Measurements from ENCODE around the gene MACF1. TPM values are rescaled to one million over a fixed set of nuclear protein-coding genes. Genes with fewer than 3 reads are reported as not detected.

The MACF1 gene
- total RNA-seq, 1 donor from 2014 or later: 226 TPM

- Histone ChIP-seq H3K27me3 (ENCODE audit: control insufficient read depth in 3 of 3, insufficient read depth in 3 of 3, low read length in 3 of 3) (no peaks in the 10 kb centered on the region), H3K27ac (ENCODE audit: low read depth, low read length) (peak overlapping the region; percentile 14), H3K4me3 (ENCODE audit: low read length in 3 of 3) (no peak overlapping the region), H3K9me3 (ENCODE audit: control insufficient read depth in 3 of 3, low read length in 3 of 3) (no peaks in the 10 kb centered on the region), H3K4me1 (ENCODE audit: control insufficient read depth in 3 of 3, insufficient read depth in 3 of 3, low read length in 3 of 3) (peaks cover 30 to 33% (median 30%) of the 10 kb centered on the region in 3 donors), H3K9ac (ENCODE audit: low read depth in 1 of 3, low read length in 3 of 3) (no peak overlapping the region), H3K36me3 (ENCODE audit: control insufficient read depth in 3 of 3, insufficient read depth in 3 of 3, low read length in 3 of 3) (no peaks in the 10 kb centered on the region)
Measured at GRCh38 chr1:39272798-39273469, 68.4 kb downstream of the MACF1 start.

DNA sequence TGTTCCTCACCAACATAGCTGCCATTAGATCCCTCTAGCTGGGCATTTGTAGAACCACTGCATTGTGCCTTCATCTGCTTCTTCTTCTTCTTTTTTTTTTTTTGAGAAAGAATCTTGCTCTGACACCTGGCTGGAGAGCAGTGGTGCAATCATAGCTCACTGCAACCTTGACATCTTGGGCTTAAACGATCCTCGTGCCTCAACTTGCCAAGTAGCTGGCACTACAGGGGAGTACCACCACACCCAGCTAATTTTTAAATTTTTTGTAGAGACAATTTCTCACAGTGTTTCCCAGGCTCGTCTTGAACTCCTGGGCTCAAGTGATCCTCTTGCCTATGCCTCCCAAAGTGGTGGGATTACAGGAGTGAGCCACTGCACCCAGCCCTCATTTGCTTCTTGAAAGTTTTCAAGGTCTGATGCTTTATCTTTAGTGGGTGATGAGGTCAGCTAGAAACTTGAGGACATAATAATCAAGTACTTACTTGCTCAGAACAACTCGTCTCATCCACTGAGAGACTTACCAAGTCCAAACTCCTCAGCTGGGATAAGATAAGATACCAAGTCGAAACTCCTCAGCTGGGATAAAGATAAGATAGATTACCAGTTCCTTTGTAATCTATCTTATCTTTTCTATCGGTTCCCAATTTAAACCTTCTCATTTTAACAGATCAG, 71.5 kb downstream of the MACF1 start:
- Histone ChIP-seq H3K9me3 (ENCODE audit: control insufficient read depth in 3 of 3, low read length in 3 of 3) (no peaks in the 10 kb centered on the region), H3K27ac (ENCODE audit: low read depth, low read length) (no peak overlapping the region), H3K9ac (ENCODE audit: low read depth in 1 of 3, low read length in 3 of 3) (no peak overlapping the region), H3K4me3 (ENCODE audit: low read length in 3 of 3) (no peak overlapping the region), H3K4me1 (ENCODE audit: control insufficient read depth in 3 of 3, insufficient read depth in 3 of 3, low read length in 3 of 3) (peaks cover 6 to 7% (median 7%) of the 10 kb centered on the region in 3 donors), H3K36me3 (ENCODE audit: control insufficient read depth in 3 of 3, insufficient read depth in 3 of 3, low read length in 3 of 3) (no peaks in the 10 kb centered on the region), H3K27me3 (ENCODE audit: control insufficient read depth in 3 of 3, insufficient read depth in 3 of 3, low read length in 3 of 3) (no peaks in the 10 kb centered on the region)

- Histone ChIP-seq H3K9me3 (ENCODE audit: control insufficient read depth in 3 of 3, low read length in 3 of 3) (no peaks in the 10 kb centered on the region), H3K9ac (ENCODE audit: low read depth in 1 of 3, low read length in 3 of 3) (no peak overlapping the region), H3K4me1 (ENCODE audit: control insufficient read depth in 3 of 3, insufficient read depth in 3 of 3, low read length in 3 of 3) (peaks cover 0 to 3% (median 0%) of the 10 kb centered on the region in 3 donors), H3K27ac (ENCODE audit: low read depth, low read length) (no peak overlapping the region), H3K36me3 (ENCODE audit: control insufficient read depth in 3 of 3, insufficient read depth in 3 of 3, low read length in 3 of 3) (peaks cover 0 to 7% (median 5%) of the 10 kb centered on the region in 3 donors), H3K4me3 (ENCODE audit: low read length in 3 of 3) (no peak overlapping the region), H3K27me3 (ENCODE audit: control insufficient read depth in 3 of 3, insufficient read depth in 3 of 3, low read length in 3 of 3) (no peaks in the 10 kb centered on the region)
Measured at GRCh38 chr1:39277879-39278278, 73.4 kb downstream of the MACF1 start.

GRCh38 chr1:39282537-39283216, 78.2 kb downstream of the MACF1 start:
- H3K4me1 ChIP-seq (ENCODE audit: control insufficient read depth in 3 of 3, insufficient read depth in 3 of 3, low read length in 3 of 3): peaks cover 0 to 3% (median 0%) of the 10 kb centered on the region in 3 donors
- H3K4me3 ChIP-seq (ENCODE audit: low read length in 3 of 3): no peak overlapping the region
- H3K27me3 ChIP-seq (ENCODE audit: control insufficient read depth in 3 of 3, insufficient read depth in 3 of 3, low read length in 3 of 3): no peaks in the 10 kb centered on the region
- no peak overlapping the region for H3K27ac ChIP-seq (ENCODE audit: low read depth, low read length)
- H3K9me3 ChIP-seq (ENCODE audit: control insufficient read depth in 3 of 3, low read length in 3 of 3): no peaks in the 10 kb centered on the region
- peaks cover 30 to 38% (median 36%) of the 10 kb centered on the region in 3 donors for H3K36me3 ChIP-seq (ENCODE audit: control insufficient read depth in 3 of 3, insufficient read depth in 3 of 3, low read length in 3 of 3)
- H3K9ac ChIP-seq (ENCODE audit: low read depth in 1 of 3, low read length in 3 of 3): no peak overlapping the region

- Histone ChIP-seq H3K36me3 (ENCODE audit: control insufficient read depth in 3 of 3, insufficient read depth in 3 of 3, low read length in 3 of 3) (peaks cover 33 to 42% (median 37%) of the 10 kb centered on the region in 3 donors), H3K4me3 (ENCODE audit: low read length in 3 of 3) (no peak overlapping the region), H3K4me1 (ENCODE audit: control insufficient read depth in 3 of 3, insufficient read depth in 3 of 3, low read length in 3 of 3) (no peaks in the 10 kb centered on the region), H3K27ac (ENCODE audit: low read depth, low read length) (no peak overlapping the region), H3K9ac (ENCODE audit: low read depth in 1 of 3, low read length in 3 of 3) (no peak overlapping the region), H3K27me3 (ENCODE audit: control insufficient read depth in 3 of 3, insufficient read depth in 3 of 3, low read length in 3 of 3) (no peaks in the 10 kb centered on the region), H3K9me3 (ENCODE audit: control insufficient read depth in 3 of 3, low read length in 3 of 3) (no peaks in the 10 kb centered on the region)
Measured at GRCh38 chr1:39283858-39284257, 79.4 kb downstream of the MACF1 start.

- Histone ChIP-seq H3K27ac (ENCODE audit: low read depth, low read length) (no peak overlapping the region), H3K36me3 (ENCODE audit: control insufficient read depth in 3 of 3, insufficient read depth in 3 of 3, low read length in 3 of 3) (peaks cover 36 to 47% (median 47%) of the 10 kb centered on the region in 3 donors)
Measured at GRCh38 chr1:39287541-39287940, 83.0 kb downstream of the MACF1 start.

DNA sequence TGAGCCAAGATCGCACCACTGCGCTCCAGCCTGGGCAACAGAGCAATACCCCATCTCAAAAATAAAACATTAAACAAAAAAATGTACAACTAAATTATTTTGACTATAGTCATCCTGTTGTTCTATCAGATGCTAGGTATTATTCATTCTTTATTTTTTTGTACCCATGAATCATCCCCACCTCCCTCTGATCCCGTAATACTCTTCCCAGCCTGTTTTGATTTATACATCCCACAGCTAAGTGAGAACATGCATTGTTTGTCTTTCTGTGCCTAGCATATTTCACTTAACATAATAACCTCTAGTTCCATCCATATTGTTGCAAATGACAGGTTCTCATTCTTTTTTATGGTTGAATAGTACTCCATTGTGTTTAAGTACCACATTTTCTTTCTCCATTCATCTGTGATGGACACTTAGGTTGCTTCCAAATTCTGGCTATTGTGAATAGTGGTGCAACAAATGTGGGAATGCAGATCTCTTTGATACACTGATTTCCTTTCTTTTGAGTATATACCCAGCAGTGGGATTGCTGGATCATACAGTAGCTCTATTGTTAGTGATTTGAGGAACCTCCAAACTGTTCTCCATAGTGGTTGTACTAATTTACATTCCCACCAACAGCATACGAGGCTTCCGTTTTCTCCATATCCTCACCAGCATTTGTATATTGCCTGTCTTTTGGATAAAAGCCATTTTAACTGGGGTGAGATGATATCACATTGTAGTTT, 84.4 kb downstream of the MACF1 start:
- Histone ChIP-seq H3K4me3 (ENCODE audit: low read length in 3 of 3) (no peak overlapping the region), H3K4me1 (ENCODE audit: control insufficient read depth in 3 of 3, insufficient read depth in 3 of 3, low read length in 3 of 3) (peaks cover 0 to 5% (median 0%) of the 10 kb centered on the region in 3 donors), H3K9me3 (ENCODE audit: control insufficient read depth in 3 of 3, low read length in 3 of 3) (no peaks in the 10 kb centered on the region), H3K9ac (ENCODE audit: low read depth in 1 of 3, low read length in 3 of 3) (no peak overlapping the region), H3K27ac (ENCODE audit: low read depth, low read length) (no peak overlapping the region), H3K27me3 (ENCODE audit: control insufficient read depth in 3 of 3, insufficient read depth in 3 of 3, low read length in 3 of 3) (no peaks in the 10 kb centered on the region), H3K36me3 (ENCODE audit: control insufficient read depth in 3 of 3, insufficient read depth in 3 of 3, low read length in 3 of 3) (peaks cover 27 to 48% (median 42%) of the 10 kb centered on the region in 3 donors)

More at GRCh38 chr1:39287541-39287940, 83.0 kb downstream of the MACF1 start:
- H3K9ac ChIP-seq (ENCODE audit: low read depth in 1 of 3, low read length in 3 of 3): no peak overlapping the region
- no peaks in the 10 kb centered on the region for H3K27me3 ChIP-seq (ENCODE audit: control insufficient read depth in 3 of 3, insufficient read depth in 3 of 3, low read length in 3 of 3)
- no peak overlapping the region for H3K4me3 ChIP-seq (ENCODE audit: low read length in 3 of 3)
- no peaks in the 10 kb centered on the region for H3K9me3 ChIP-seq (ENCODE audit: control insufficient read depth in 3 of 3, low read length in 3 of 3)
- H3K4me1 ChIP-seq (ENCODE audit: control insufficient read depth in 3 of 3, insufficient read depth in 3 of 3, low read length in 3 of 3): no peaks in the 10 kb centered on the region

GRCh38 chr1:39292401-39292800, 87.9 kb downstream of the MACF1 start:
- no peaks in the 10 kb centered on the region for H3K9me3 ChIP-seq (ENCODE audit: control insufficient read depth in 3 of 3, low read length in 3 of 3)
- no peaks in the 10 kb centered on the region for H3K27me3 ChIP-seq (ENCODE audit: control insufficient read depth in 3 of 3, insufficient read depth in 3 of 3, low read length in 3 of 3)
- no peak overlapping the region for H3K27ac ChIP-seq (ENCODE audit: low read depth, low read length)
- H3K9ac ChIP-seq (ENCODE audit: low read depth in 1 of 3, low read length in 3 of 3): no peak overlapping the region
- H3K4me1 ChIP-seq (ENCODE audit: control insufficient read depth in 3 of 3, insufficient read depth in 3 of 3, low read length in 3 of 3): peaks cover 0 to 5% (median 0%) of the 10 kb centered on the region in 3 donors
- no peak overlapping the region for H3K4me3 ChIP-seq (ENCODE audit: low read length in 3 of 3)
- peaks cover 17 to 49% (median 43%) of the 10 kb centered on the region in 3 donors for H3K36me3 ChIP-seq (ENCODE audit: control insufficient read depth in 3 of 3, insufficient read depth in 3 of 3, low read length in 3 of 3)

- Histone ChIP-seq H3K4me3 (ENCODE audit: low read length in 3 of 3) (no peak overlapping the region), H3K27me3 (ENCODE audit: control insufficient read depth in 3 of 3, insufficient read depth in 3 of 3, low read length in 3 of 3) (no peaks in the 10 kb centered on the region), H3K36me3 (ENCODE audit: control insufficient read depth in 3 of 3, insufficient read depth in 3 of 3, low read length in 3 of 3) (peaks cover 16 to 48% (median 42%) of the 10 kb centered on the region in 3 donors), H3K27ac (ENCODE audit: low read depth, low read length) (no peak overlapping the region), H3K4me1 (ENCODE audit: control insufficient read depth in 3 of 3, insufficient read depth in 3 of 3, low read length in 3 of 3) (peaks cover 0 to 5% (median 0%) of the 10 kb centered on the region in 3 donors), H3K9me3 (ENCODE audit: control insufficient read depth in 3 of 3, low read length in 3 of 3) (no peaks in the 10 kb centered on the region), H3K9ac (ENCODE audit: low read depth in 1 of 3, low read length in 3 of 3) (peak overlapping the region in 1 of 3 donors; percentile 10)
Measured at GRCh38 chr1:39293375-39294070, 89.0 kb downstream of the MACF1 start.

All from skeletal muscle tissue (tissue), 4 donors.